ENCODE results near the gene WEE2. TPM values are rescaled to one million over a fixed set of nuclear protein-coding genes. Genes with fewer than 3 reads are reported as not detected.

Gene WEE2
- total and polyA plus RNA-seq, 8 donors: 0.37 TPM; not detected in 7

DNA sequence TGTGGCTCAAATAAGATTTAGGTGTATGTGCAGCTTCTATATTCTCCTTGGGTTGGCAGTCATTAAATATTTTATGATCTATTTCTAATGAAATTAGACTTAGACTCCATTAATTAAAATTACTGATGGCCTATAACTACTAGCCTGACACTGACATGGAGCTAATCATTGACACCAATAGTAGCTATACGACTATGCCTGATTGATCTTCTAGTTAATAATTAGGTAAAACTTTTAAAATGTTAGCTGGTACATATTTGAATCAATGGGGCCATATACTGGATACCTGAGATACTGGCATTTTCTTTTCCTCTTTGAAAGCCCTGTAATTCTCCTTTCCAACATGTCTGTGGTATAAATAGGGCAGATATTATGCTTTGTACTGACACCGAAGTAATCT lies 14.4 kb downstream of the WEE2 start:
- Histone ChIP-seq H3K9me3 (no peaks in the 10 kb centered on the region), H3K4me1 (no peaks in the 10 kb centered on the region), H3K4me3 (no peak overlapping the region), H3K36me3 (peaks cover 0 to 16% (median 0%) of the 10 kb centered on the region in 4 donors), H3K27me3 (no peaks in the 10 kb centered on the region), H3K27ac (no peak overlapping the region)
- WGBS, 5 donors: 81 to 90% (median 83%) methylated on average over 2 of the region's 2 CpGs
- no peak for DNase-seq
- intact Hi-C loops (cut with DNase I; ENCODE audit: low total_unique reads): no loop called here
- TF ChIP-seq POLR2AphosphoS5 (IDR thresholded peaks at IDR 0.05) (no peak), POLR2A (IDR thresholded peaks at IDR 0.05) (no peak), EP300 (IDR thresholded peaks at IDR 0.05) (no peak)
- TF ChIP-seq, protein P1, sequence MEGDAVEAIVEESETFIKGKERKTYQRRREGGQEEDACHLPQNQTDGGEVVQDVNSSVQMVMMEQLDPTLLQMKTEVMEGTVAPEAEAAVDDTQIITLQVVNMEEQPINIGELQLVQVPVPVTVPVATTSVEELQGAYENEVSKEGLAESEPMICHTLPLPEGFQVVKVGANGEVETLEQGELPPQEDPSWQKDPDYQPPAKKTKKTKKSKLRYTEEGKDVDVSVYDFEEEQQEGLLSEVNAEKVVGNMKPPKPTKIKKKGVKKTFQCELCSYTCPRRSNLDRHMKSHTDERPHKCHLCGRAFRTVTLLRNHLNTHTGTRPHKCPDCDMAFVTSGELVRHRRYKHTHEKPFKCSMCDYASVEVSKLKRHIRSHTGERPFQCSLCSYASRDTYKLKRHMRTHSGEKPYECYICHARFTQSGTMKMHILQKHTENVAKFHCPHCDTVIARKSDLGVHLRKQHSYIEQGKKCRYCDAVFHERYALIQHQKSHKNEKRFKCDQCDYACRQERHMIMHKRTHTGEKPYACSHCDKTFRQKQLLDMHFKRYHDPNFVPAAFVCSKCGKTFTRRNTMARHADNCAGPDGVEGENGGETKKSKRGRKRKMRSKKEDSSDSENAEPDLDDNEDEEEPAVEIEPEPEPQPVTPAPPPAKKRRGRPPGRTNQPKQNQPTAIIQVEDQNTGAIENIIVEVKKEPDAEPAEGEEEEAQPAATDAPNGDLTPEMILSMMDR (IDR thresholded peaks at IDR 0.05): no peak

DNA sequence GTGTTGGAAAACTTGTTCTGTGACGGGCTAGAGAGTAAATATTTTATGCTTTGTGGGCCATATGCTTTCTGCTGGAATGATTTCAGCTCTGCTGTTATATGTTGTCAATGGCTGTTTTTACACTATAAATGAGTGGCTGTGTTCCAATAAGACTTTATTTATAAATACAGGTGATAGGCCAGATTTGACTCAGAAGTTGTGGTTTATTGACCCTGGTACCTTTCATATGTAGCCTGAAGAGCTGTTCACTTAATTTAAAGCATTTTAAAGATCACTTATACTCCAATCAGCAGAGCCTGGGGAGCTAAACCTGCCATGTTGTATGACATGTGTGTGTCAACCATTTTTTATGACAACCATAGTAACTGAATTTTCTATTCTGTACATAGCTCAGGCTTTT lies 20.9 kb downstream of the WEE2 start:
- no peak for DNase-seq
- Histone ChIP-seq H3K4me1 (no peaks in the 10 kb centered on the region), H3K9me3 (no peaks in the 10 kb centered on the region), H3K36me3 (peaks cover 0 to 16% (median 0%) of the 10 kb centered on the region in 4 donors), H3K27ac (no peak overlapping the region), H3K27me3 (no peaks in the 10 kb centered on the region), H3K4me3 (no peak overlapping the region)
- WGBS, 5 donors: 78 to 100% (median 93%) methylated on average over 1 of the region's 1 CpG
- TF ChIP-seq, protein P1 (IDR thresholded peaks at IDR 0.05): no peak
- no peak for TF ChIP-seq POLR2A (IDR thresholded peaks at IDR 0.05)
- intact Hi-C loops (cut with DNase I; ENCODE audit: low total_unique reads): no loop called here

DNA sequence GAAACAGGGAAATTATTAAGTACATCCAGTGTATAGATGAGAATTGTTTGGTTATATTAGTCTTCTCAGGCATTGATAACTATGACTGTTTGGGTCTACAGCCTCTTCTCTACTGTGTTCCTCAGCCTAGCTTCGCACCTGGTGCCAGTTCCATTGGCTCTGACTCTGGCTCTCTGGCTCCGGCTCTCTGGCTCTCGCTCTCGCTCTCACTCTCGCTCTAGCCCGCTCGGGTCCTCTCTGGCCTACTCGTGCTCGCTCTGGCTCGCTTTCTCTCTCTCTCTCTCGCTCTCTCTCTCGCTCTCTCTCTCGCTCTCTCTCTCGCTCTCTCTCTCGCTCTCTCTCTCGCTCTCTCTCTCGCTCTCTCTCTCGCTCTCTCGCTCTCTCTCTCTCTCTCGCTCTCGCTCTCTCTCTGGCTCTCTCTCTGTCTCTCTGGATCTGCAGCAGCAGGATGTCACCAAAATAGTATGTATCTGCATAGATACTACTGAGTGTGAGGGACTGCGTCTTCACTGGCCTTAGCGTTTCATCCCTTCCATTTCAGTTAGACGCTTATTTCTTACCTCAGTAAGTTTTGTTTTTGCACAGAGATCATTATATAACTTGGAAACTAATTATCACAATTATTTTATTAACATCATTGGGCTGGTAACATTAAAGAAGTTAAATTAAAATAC lies 23.5 kb downstream of the WEE2 start:
- DNase-seq: no peak
- intact Hi-C loops (cut with DNase I; ENCODE audit: low total_unique reads): no loop called here
- Histone ChIP-seq H3K4me3 (no peak overlapping the region), H3K9me3 (no peaks in the 10 kb centered on the region), H3K27me3 (no peaks in the 10 kb centered on the region), H3K4me1 (no peaks in the 10 kb centered on the region), H3K27ac (no peak overlapping the region), H3K36me3 (peaks cover 0 to 6% (median 0%) of the 10 kb centered on the region in 4 donors)
- TF ChIP-seq POLR2A (IDR thresholded peaks at IDR 0.05) (no peak), EP300 (IDR thresholded peaks at IDR 0.05) (no peak), POLR2AphosphoS5 (IDR thresholded peaks at IDR 0.05) (no peak)
- TF ChIP-seq, protein P1 (IDR thresholded peaks at IDR 0.05): no peak
- 74 to 83% (median 79%) methylated on average over 21 to 24 of the region's 24 CpGs for WGBS, 5 donors

DNA sequence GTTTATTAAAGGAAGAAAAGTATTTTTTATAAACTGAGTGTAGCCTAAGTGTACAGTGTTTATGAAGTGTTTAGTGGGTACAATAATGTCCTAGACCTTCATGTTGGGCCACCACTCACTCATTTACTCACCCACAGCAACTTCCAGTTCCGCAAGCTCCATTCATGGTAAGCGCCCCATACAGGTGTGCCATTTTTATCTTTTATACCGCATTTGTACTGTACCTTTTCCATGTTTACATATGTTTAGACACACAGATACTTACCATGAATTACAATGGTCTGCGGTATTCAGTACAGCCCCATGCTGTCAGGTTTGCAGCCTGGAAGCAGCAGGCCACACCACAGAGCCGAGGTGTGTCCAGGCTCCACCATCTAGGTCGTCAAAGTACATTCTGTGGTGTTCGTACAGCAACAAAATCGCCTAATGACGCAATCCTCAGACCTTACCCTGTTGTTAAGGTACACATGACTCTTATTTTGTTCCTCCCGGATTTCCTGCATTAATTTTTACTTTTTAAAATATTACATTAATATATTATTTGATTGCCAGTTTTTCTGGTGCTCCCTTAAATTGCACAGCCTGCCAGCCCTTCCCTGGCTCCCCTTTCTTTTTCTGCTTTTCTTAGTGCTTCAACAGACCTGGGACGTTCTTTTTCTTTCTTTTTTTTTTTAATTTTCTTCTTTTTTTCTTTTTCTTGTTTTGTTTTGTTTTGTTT lies 29.1 kb downstream of the WEE2 start:
- intact Hi-C loops (cut with DNase I; ENCODE audit: low total_unique reads): no loop called here
- WGBS, 5 donors: 31 to 59% (median 48%) methylated on average over 11 of the region's 11 CpGs
- H3K9me3 ChIP-seq: no peaks in the 10 kb centered on the region
- peak in 1 of 3 donors; percentile 6 for TF ChIP-seq POLR2AphosphoS5 (IDR thresholded peaks at IDR 0.05)
- no peak for TF ChIP-seq POLR2A (IDR thresholded peaks at IDR 0.05)
- H3K27ac ChIP-seq: peak overlapping the region; percentile 87 to 94 (median 88)
- peak; percentile 30 to 62 for DNase-seq
- H3K36me3 ChIP-seq: peaks cover 10 to 29% (median 24%) of the 10 kb centered on the region in 4 donors
- peak overlapping the region; percentile 68 to 80 (median 75) for H3K4me3 ChIP-seq
- no peaks in the 10 kb centered on the region for H3K27me3 ChIP-seq
- peaks cover 17 to 44% (median 30%) of the 10 kb centered on the region in 4 donors for H3K4me1 ChIP-seq

All from stomach (tissue), 9 donors.